Measurements from ENCODE around the gene PEA15.

PEA15 gene

DNA sequence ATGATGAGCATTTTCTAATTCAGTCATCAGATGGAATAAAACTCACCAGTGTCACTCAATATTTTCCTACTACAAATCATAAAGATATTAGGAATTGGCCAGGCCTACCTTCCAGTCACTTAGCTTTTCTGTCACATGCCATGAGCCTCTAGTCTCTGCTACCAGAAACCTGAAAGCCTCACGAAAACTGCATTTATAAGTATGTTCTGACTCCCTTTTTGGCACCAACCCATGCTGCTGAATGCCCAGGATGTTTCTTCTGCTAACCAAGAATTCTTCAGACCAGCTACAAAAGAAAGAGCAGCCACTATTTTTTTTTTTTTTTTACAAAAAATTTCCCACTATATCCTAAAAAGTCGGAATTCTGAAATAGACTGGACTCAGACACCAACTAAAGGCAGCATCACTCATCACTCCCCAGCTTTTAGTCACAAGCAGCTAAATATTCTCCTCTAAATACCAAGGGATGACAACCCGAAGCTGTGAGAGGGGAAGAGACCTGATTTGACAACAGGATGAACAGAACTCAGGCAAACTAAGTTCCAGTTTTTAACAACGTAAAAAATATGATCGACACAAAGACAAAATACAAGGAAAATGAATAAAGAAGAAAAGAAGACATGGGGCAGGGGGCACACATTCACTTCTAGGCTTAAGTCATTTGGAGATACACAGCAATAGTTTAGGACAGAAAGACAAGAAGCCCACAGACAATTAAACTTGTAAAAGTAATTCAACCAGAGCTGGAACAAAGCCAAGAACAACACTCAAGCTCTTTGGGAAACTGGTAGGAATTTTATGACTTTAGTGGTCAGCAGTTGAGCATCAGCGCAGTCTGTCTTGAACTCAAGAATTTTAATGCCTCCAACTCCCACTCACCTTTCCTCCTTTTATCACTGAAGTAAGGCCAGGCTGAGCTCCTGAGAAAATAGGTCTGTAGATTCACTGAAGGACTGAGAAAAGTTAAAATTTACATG, 55.5 kb downstream of the PEA15 start:
- no peak for TF ChIP-seq CTCF (IDR thresholded peaks at IDR 0.05; ENCODE audit: low read depth, low read length)
- H3K36me3 ChIP-seq, result no peaks in the 10 kb centered on the region
- no peaks in the 10 kb centered on the region for H3K27me3 ChIP-seq
- no peaks in the 10 kb centered on the region for H3K9me3 ChIP-seq
- peaks cover 3% of the 10 kb centered on the region; the same call in 1 of the 2 replicates for H3K4me1 ChIP-seq
- H3K4me3 ChIP-seq (ENCODE audit: low read depth, low read length), result peak overlapping the region; percentile 97
- no peak for DNase-seq

- no peak for TF ChIP-seq CTCF (IDR thresholded peaks at IDR 0.05; ENCODE audit: low read depth, low read length)
- Histone ChIP-seq H3K36me3 (no peaks in the 10 kb centered on the region), H3K4me3 (ENCODE audit: low read depth, low read length) (peak overlapping the region; percentile 97), H3K4me1 (peaks cover 3% of the 10 kb centered on the region; the same call in 1 of the 2 replicates), H3K27me3 (no peaks in the 10 kb centered on the region), H3K9me3 (no peaks in the 10 kb centered on the region)
- no peak for DNase-seq
Measured at GRCh38 chr1:160261556-160261892, 56.3 kb downstream of the PEA15 start.

DNA sequence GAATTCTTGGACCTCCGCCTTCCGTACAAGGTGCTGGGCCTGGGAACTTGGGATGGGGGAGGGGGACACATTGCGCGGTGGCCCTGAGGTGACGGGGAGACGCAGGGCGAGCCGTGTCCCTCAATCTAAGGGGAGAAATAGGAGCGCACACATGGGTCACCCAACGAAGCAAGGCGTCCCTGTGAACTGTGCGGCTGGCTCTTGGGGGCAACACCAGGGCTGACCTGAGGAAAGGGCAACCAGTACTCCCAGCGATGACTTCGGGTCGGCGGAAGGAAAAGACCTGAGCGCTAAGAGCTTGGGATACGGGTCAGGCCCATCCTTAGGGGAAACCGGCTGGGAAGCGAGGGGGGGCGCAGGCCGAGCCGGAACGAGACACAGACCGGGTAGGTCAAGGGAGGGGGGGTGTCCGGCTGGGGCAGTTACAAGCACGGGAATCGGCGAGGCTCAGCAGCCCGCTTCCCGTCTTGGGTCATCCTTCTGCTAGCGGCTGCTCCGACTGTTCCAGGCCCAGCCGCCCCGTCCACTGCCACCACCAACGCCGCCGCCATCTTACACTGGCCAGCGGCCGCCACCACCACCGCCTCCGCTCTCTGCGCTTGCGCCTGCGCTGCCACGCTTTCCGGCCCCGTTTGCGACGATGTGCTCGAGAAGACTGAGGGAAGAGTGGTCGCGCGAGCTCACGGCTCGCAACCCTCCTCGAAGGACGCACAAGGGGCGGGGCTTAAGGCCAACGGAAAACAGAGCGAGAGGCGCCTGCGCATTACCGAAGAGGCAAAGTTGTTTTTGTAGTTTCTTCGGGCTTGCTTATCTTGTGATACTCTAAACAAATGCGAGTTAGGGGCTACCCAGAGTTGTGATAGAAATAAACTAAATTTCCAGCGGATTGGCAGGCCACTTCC, 57.0 kb downstream of the PEA15 start, which contains the start of gene DCAF8:
Gene DCAF8, minus strand, starts transcription at position 657 of the 902 bp plus-strand sequence. CDS start 18,541 bp downstream, outside the sequence.
- Histone ChIP-seq H3K27me3 (peaks cover 3% of the 10 kb centered on the region), H3K36me3 (no peaks in the 10 kb centered on the region), H3K4me3 (ENCODE audit: low read depth, low read length) (peak within 1 kb of the TSS; percentile 97), H3K9me3 (no peaks in the 10 kb centered on the region), H3K4me1 (peaks cover 3% of the 10 kb centered on the region; the same call in 1 of the 2 replicates)
- peak; percentile 99 for DNase-seq
- TF ChIP-seq CTCF (IDR thresholded peaks at IDR 0.05; ENCODE audit: low read depth, low read length), result no peak

GRCh38 chr1:160264795-160265307, 59.7 kb downstream of the PEA15 start:
- Histone ChIP-seq H3K4me3 (ENCODE audit: low read depth, low read length) (no peak overlapping the region), H3K9me3 (no peaks in the 10 kb centered on the region), H3K4me1 (no peaks in the 10 kb centered on the region), H3K27me3 (peaks cover 18% of the 10 kb centered on the region), H3K36me3 (no peaks in the 10 kb centered on the region)
- TF ChIP-seq CTCF (IDR thresholded peaks at IDR 0.05; ENCODE audit: low read depth, low read length), result no peak
- DNase-seq, result no peak
